Right lobe of liver (tissue), 4 donors: Measurements from ENCODE around the gene CSH1.

ENCODE experiments used
- CTCF ChIP-seq, 4 donors: fragments of 200-600 bp in 3 of 4; fragments of 450-650 bp in 1 of 4; IDR thresholded peaks; one replicate each; pipeline versions ENCODE4 v1.5.1 to v1.8.0; 2016 to 2022; ENCODE audit warnings: antibody characterized with exemption in 4 of 4, mild to moderate bottlenecking in 2 of 4
- POLR2A ChIP-seq: fragments of 450-650 bp; IDR thresholded peaks from one replicate; pipeline ENCODE4 v1.6.1; 2017; ENCODE audit warnings: antibody characterized with exemption, mild to moderate bottlenecking
- donor health status: DM: no; HTN: no; CAD: no.
- donor health status: DM: no; HTN: no; CAD: no.
- donor health status: DM: no; HTN: yes; CAD: no.

- TF ChIP-seq CTCF (IDR thresholded peaks at IDR 0.05) = no peak
- no peak for TF ChIP-seq POLR2A
Observed at GRCh38 chr17:63853260-63853659, 43.1 kb downstream of the CSH1 start.
